K562 (cell line): ENCODE results near the gene SMARCC1. TPM values are rescaled to one million over a fixed set of nuclear protein-coding genes. Genes with fewer than 3 reads are reported as not detected.

ENCODE experiments used
- ATAC-seq: fragments of 200-7000 bp; cut with Tn5 transposase; 3 replicates; pipeline ENCODE4 v1.9.1; 2020; ENCODE audit warnings: moderate library complexity
- BruUV-seq: library from RNA; stranded (reverse); fragments of 400-500 nt; replicated peaks from 2 replicates; lab custom pipeline; 2021; lab: Mats Ljungman, UMichigan
- CTCF ChIA-PET: fragments of 300-600 bp; formaldehyde crosslinking; extraction: SDS; loops from one replicate; lab custom pipeline; 2021; ENCODE audit warnings: low intra/inter-chr PET ratio; lab: Yijun Ruan, JAX
- POLR2A ChIA-PET: fragments of 300-600, 350-650 bp; sonication (Branson Sonifier 250); formaldehyde crosslinking; extraction: SDS; loops from one replicate; lab custom pipeline; 2021; ENCODE audit warnings: antibody characterized with exemption, inconsistent platforms; lab: Yijun Ruan, JAX
- DNase-seq, 4 experiments: peaks; one replicate each; pipeline versions ENCODE4 v3.0.0 to v3.0.0-alpha.2; 2011 to 2018; ENCODE audit warnings: low spot score in 3 of 4, mixed read lengths in 3 of 4; ENCODE audit errors: extremely low read depth in 1 of 4
- FAIRE-seq: peaks from 2 replicates; lab custom pipeline; 2011; peaks lifted over from hg19 to GRCh38; lab: Jason Lieb, UNC
- H2AFZ ChIP-seq: 2 replicates; pipeline ENCODE4 v1.6.0; 2011; ENCODE audit warnings: low read depth, low read length, control low read depth, inconsistent platforms
- H3K27ac ChIP-seq: fragments of 200-600 bp; 3 replicates; pipeline ENCODE4 v1.8.0; 2011; ENCODE audit warnings: low read depth, mild to moderate bottlenecking, control low read depth, inconsistent platforms, low read length, moderate library complexity, mixed read lengths; ENCODE audit errors: extremely low read depth
- H3K27me3 ChIP-seq, 2 experiments: fragments of 300-600 bp in 1 of 2; 2 replicates in 1 of 2; 3 replicates in 1 of 2; pipeline versions ENCODE4 v1.6.0 to v1.8.0; 2011; ENCODE audit warnings: inconsistent platforms in 2 of 2, low read length in 2 of 2, mild to moderate bottlenecking in 1 of 2, mixed read lengths in 1 of 2, moderate library complexity in 1 of 2; ENCODE audit not compliant: control insufficient read depth in 2 of 2, insufficient read depth in 2 of 2
- H3K36me3 ChIP-seq: fragments of 300-600 bp; 3 replicates; pipeline ENCODE4 v1.8.0; 2011; ENCODE audit warnings: mild to moderate bottlenecking, low read length, inconsistent platforms; ENCODE audit not compliant: control insufficient read depth, insufficient read depth
- H3K4me1 ChIP-seq, 2 experiments: fragments of 200-600 bp in 1 of 2; replicated peaks in 1 of 2; 2 replicates in 1 of 2; 3 replicates in 1 of 2; pipeline versions ENCODE4 v1.5.1 to v1.8.0; 2011; ENCODE audit warnings: inconsistent platforms in 2 of 2, low read length in 2 of 2, mild to moderate bottlenecking in 1 of 2, mixed read lengths in 1 of 2, moderate library complexity in 1 of 2; ENCODE audit not compliant: control insufficient read depth in 2 of 2, insufficient read depth in 2 of 2
- H3K4me2 ChIP-seq: 2 replicates; pipeline ENCODE4 v1.6.1; 2011; ENCODE audit warnings: low read length, control low read depth, inconsistent platforms, mixed read lengths; ENCODE audit not compliant: insufficient read depth
- H3K4me3 ChIP-seq: fragments of 200-600 bp; sonication (generic), shearing (Covaris generic); 2 replicates; pipeline ENCODE4 v1.5.1; 2016; ENCODE audit warnings: control low read depth, inconsistent platforms
- H3K79me2 ChIP-seq: fragments of 200-600 bp; 3 replicates; pipeline ENCODE4 v1.8.0; 2011; ENCODE audit warnings: low read length, inconsistent platforms; ENCODE audit not compliant: control insufficient read depth, insufficient read depth
- H3K9ac ChIP-seq, 2 experiments: 2 replicates each; pipeline versions ENCODE4 v1.6.0 to v1.6.1; 2011; ENCODE audit warnings: low read depth in 2 of 2, low read length in 2 of 2, control low read depth in 1 of 2, inconsistent platforms in 1 of 2, mild to moderate bottlenecking in 1 of 2, mixed read lengths in 1 of 2; ENCODE audit not compliant: insufficient read depth in 1 of 2
- H3K9me1 ChIP-seq: one replicate; pipeline ENCODE4 v1.6.0; 2011; ENCODE audit warnings: inconsistent platforms, mild to moderate bottlenecking, low read length, moderate library complexity; ENCODE audit not compliant: control insufficient read depth, insufficient read depth
- H3K9me3 ChIP-seq: replicated peaks from 2 replicates; pipeline ENCODE4 v1.5.1; 2011; ENCODE audit warnings: low read depth, low read length, inconsistent platforms; ENCODE audit not compliant: control insufficient read depth, insufficient read depth
- H4K20me1 ChIP-seq: replicated peaks from 2 replicates; pipeline ENCODE4 v1.6.1; 2011; ENCODE audit warnings: low read length, inconsistent platforms, mixed read lengths; ENCODE audit not compliant: control insufficient read depth, insufficient read depth
- CTCF ChIP-seq, 3 experiments: IDR thresholded peaks in 2 of 3; conservative IDR thresholded peaks in 1 of 3; 2 replicates each; pipeline ENCODE4 v1.5.1; 2011 to 2012; ENCODE audit warnings: low read length in 3 of 3, mild to moderate bottlenecking in 3 of 3, control low read depth in 2 of 3, improper control_type of control experiment in 1 of 3, inconsistent platforms in 1 of 3, low read depth in 1 of 3, mixed read lengths in 1 of 3, moderate library complexity in 1 of 3; ENCODE audit not compliant: insufficient read depth in 2 of 3
- NFRKB ChIP-seq: fragments of 450-650 bp; IDR thresholded peaks from 2 replicates; pipeline ENCODE4 v1.6.1; 2016; ENCODE audit warnings: low read depth
- WGBS: fragments of 100-300 bp; shearing (Covaris generic); methylation state at CpG from one replicate; pipeline ENCODE4 v1.1.6; 2016; ENCODE audit warnings: low coverage, mixed read lengths; ENCODE audit not compliant: insufficient coverage; ENCODE audit errors: missing lambda C conversion rate; 5-methylcytosine and 5-hydroxymethylcytosine counted together
- in situ Hi-C: fragments of 300-500 bp; cut with MboI; formaldehyde crosslinking; loops from 4 replicates; pipeline ENCODE4 v1.15.0; 2018; ENCODE audit warnings: inconsistent platforms, mixed read lengths
- intact Hi-C: fragments of 100-400 bp; cut with micrococcal nuclease; formaldehyde crosslinking; loops from 2 replicates; pipeline ENCODE4 v1.14.2; 2022
- polyA plus RNA-seq, 8 experiments: library from polyadenylated mRNA; depleted of rRNA in 4 of 8; stranded (reverse) in 5 of 8; unstranded in 3 of 8; fragments of >200 nt; fragmentation: Nextera tagmentation in 2 of 8; fragmentation: Illumina TruSeq in 1 of 8; extraction: Ambion mirVana in 2 of 8; extraction: Trizol in 1 of 8; gene quantifications; 2 replicates each; pipeline versions ENCODE4 v1.2.1 to v1.2.3, GENCODE V29; 2011 to 2014; ENCODE audit warnings: inconsistent platforms in 1 of 8, missing spikeins in 1 of 8
- total RNA-seq, 7 experiments: library from RNA; depleted of rRNA in 6 of 7; stranded (reverse); fragments of >200 nt in 6 of 7; fragmentation: Illumina TruSeq in 2 of 7; extraction: Trizol in 2 of 7; gene quantifications; 2 replicates each; pipeline versions ENCODE4 v1.2.1 to v1.2.3, GENCODE V29; 2011 to 2021; ENCODE audit warnings: low replicate concordance in 1 of 7

The SMARCC1 gene
- total and polyA plus RNA-seq, 9 of the 15 experiments (the other 6 are each of a cell fraction or from before 2014, with no cell fraction given), result 20.7 to 199 (median 66.0) TPM

DNA sequence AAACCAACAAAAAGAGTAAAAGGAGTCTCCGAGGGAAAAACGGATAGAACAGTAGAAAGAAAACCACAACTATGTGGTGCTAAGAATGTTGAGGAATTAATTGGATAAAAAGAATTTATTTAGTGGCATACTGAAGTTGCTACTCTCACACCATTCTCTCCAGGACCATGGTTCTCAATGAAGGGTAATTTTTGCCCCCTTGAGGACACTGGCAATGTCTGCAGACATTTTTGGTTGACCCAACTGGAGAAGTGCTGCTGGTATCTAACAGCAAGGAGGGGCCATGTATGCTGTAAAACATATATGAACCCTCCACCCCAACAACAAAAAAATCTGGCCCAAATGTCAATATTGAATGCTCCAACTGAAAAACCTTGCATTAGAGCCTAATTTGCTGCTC, 117.2 kb downstream of the SMARCC1 start:
- no peaks in the 10 kb centered on the region for H3K9me3 ChIP-seq
- peak in 2 of 4 experiments; percentile 34 to 35 for DNase-seq
- H3K4me2 ChIP-seq, result no peak overlapping the region
- H2AFZ ChIP-seq, result no peak overlapping the region
- ChIA-PET POLR2A (no interaction called here), CTCF (interaction anchor here (0.8 to 2.0 kb wide), 2 partner anchors 141 to 142 kb away, joined by 3 to 6 read pairs; no protein-coding TSS in a partner anchor)
- WGBS, result 76% methylated on average over 2 of the region's 2 CpGs
- no peaks in the 10 kb centered on the region for H3K9me1 ChIP-seq
- H3K36me3 ChIP-seq, result peaks cover 73% of the 10 kb centered on the region
- H3K9ac ChIP-seq, result no peak overlapping the region
- peaks cover 2% of the 10 kb centered on the region; the same call in 1 of the 3 replicates for H3K79me2 ChIP-seq
- no peaks in the 10 kb centered on the region for H4K20me1 ChIP-seq
- in situ Hi-C loops, result no loop called here
- peak; percentile 65 for FAIRE-seq
- no peaks in the 10 kb centered on the region for H3K27me3 ChIP-seq
- H3K4me1 ChIP-seq, result no peaks in the 10 kb centered on the region; a peak in 1 of 5 replicates
- no TSS peak for BruUV-seq
- intact Hi-C loops, result loop anchor here (1.0 kb wide), 1 partner anchor 142 kb away; no protein-coding TSS in a partner anchor
- ATAC-seq, result peak; percentile 85
- no peak overlapping the region for H3K4me3 ChIP-seq
- TF ChIP-seq CTCF (IDR thresholded peaks at IDR 0.05 in 2 of 3, conservative IDR thresholded peaks at IDR 0.05 in 1 of 3; ENCODE audit: insufficient read depth in 2 of 3, low read depth in 1 of 3, low read length in 3 of 3) (peak; percentile 30 to 53 (median 33); a peak in 4 of 6 replicates), NFRKB (no peak)
- no peak overlapping the region for H3K27ac ChIP-seq
